Prostate gland (tissue), 2 donors: ENCODE data around the gene GJB6.

ENCODE experiments used
- POLR2AphosphoS5 ChIP-seq: sonication (generic); formaldehyde crosslinking; IDR thresholded peaks from one replicate; pipeline ENCODE4 v1.6.1; 2017; ENCODE audit warnings: antibody characterized with exemption
- TF ChIP-seq, protein P1 (sequence below), 4 experiments: fragments of 200-600 bp in 2 of 4; fragments of 450-650 bp in 2 of 4; sonication (generic) in 2 of 4; IDR thresholded peaks; 1 replicate in 3 of 4; 2 replicates in 1 of 4; pipeline ENCODE4 v1.5.1; 2016 to 2019; ENCODE audit warnings: antibody characterized with exemption in 4 of 4, mild to moderate bottlenecking in 2 of 4, moderate library complexity in 2 of 4

DNA sequence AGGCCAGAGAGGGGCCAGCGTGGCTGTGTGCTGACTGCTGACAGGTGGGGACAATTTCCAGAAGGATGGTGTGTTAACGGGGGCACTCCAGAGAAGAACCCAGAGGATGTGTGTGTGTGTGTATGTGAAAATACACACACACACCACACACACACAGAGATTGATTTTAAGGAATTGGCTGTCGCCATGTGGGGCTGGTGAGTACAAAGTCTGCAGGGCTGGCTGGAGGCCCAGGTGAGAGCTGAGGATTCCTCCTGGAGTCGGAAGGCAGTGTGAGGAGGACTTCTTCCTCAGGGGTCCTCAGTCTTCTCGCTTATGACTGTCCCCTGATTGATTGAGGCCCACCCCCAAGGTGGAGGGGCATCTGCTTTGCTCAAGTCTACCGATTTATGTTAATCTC lies 7.6 kb upstream of the GJB6 start:
- TF ChIP-seq, protein P1, sequence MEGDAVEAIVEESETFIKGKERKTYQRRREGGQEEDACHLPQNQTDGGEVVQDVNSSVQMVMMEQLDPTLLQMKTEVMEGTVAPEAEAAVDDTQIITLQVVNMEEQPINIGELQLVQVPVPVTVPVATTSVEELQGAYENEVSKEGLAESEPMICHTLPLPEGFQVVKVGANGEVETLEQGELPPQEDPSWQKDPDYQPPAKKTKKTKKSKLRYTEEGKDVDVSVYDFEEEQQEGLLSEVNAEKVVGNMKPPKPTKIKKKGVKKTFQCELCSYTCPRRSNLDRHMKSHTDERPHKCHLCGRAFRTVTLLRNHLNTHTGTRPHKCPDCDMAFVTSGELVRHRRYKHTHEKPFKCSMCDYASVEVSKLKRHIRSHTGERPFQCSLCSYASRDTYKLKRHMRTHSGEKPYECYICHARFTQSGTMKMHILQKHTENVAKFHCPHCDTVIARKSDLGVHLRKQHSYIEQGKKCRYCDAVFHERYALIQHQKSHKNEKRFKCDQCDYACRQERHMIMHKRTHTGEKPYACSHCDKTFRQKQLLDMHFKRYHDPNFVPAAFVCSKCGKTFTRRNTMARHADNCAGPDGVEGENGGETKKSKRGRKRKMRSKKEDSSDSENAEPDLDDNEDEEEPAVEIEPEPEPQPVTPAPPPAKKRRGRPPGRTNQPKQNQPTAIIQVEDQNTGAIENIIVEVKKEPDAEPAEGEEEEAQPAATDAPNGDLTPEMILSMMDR (IDR thresholded peaks at IDR 0.05), result no peak
- TF ChIP-seq POLR2AphosphoS5, result no peak
